Trophoblast cell (in vitro differentiated cells and primary cell): ENCODE results near the gene KIF1B.
A peak's percentile ranks its signal among the peaks of the same experiment; 100 is the strongest.

Experiments used
- DNase-seq, 2 donors: peaks; one replicate each; pipeline ENCODE4 v3.0.0-alpha.2; 2016
- H2AFZ ChIP-seq: 2 replicates; pipeline ENCODE4 v1.6.1; 2013; ENCODE audit warnings: low read length, moderate library complexity, mild to moderate bottlenecking; ENCODE audit not compliant: insufficient read depth, poor library complexity
- H2AK5ac ChIP-seq: 2 replicates; pipeline ENCODE4 v1.6.1; 2013; ENCODE audit warnings: mild to moderate bottlenecking, low read length
- H2BK120ac ChIP-seq: 2 replicates; pipeline ENCODE4 v1.6.1; 2013; ENCODE audit warnings: low read length, mild to moderate bottlenecking, moderate library complexity; ENCODE audit not compliant: insufficient read depth, poor library complexity
- H2BK12ac ChIP-seq: 2 replicates; pipeline ENCODE4 v1.6.1; 2013; ENCODE audit warnings: mild to moderate bottlenecking, low read length, moderate library complexity
- H2BK5ac ChIP-seq: 2 replicates; pipeline ENCODE4 v1.6.1; 2013; ENCODE audit warnings: low read length, low read depth, moderate library complexity, mild to moderate bottlenecking; ENCODE audit not compliant: poor library complexity
- H3K14ac ChIP-seq: 2 replicates; pipeline ENCODE4 v1.6.1; 2013; ENCODE audit warnings: mild to moderate bottlenecking, low read length
- H3K18ac ChIP-seq: 2 replicates; pipeline ENCODE4 v1.6.1; 2013; ENCODE audit warnings: mild to moderate bottlenecking, low read length
- H3K23ac ChIP-seq: 2 replicates; pipeline ENCODE4 v1.6.1; 2013; ENCODE audit warnings: low read length
- H3K27ac ChIP-seq: 2 replicates; pipeline ENCODE4 v1.5.1; 2013; ENCODE audit warnings: low read depth, mild to moderate bottlenecking, inconsistent platforms, low read length, moderate library complexity
- H3K27me3 ChIP-seq: 2 replicates; pipeline ENCODE4 v1.6.1; 2013; ENCODE audit warnings: inconsistent platforms, mild to moderate bottlenecking, low read length, moderate library complexity; ENCODE audit not compliant: insufficient read depth
- H3K36me3 ChIP-seq, 2 experiments: 1 replicate in 1 of 2; 2 replicates in 1 of 2; pipeline ENCODE4 v1.6.1; 2013; ENCODE audit warnings: low read length in 2 of 2, mild to moderate bottlenecking in 2 of 2, moderate library complexity in 1 of 2; ENCODE audit not compliant: insufficient read depth in 2 of 2, control insufficient read depth in 1 of 2
- H3K4ac ChIP-seq: 2 replicates; pipeline ENCODE4 v1.6.1; 2013; ENCODE audit warnings: low read depth, mild to moderate bottlenecking, low read length, moderate library complexity
- H3K4me1 ChIP-seq, 2 experiments: 1 replicate in 1 of 2; 2 replicates in 1 of 2; pipeline ENCODE4 v1.6.1; 2013; ENCODE audit warnings: low read length in 2 of 2, mild to moderate bottlenecking in 2 of 2, moderate library complexity in 1 of 2; ENCODE audit not compliant: insufficient read depth in 2 of 2, control insufficient read depth in 1 of 2
- H3K4me2 ChIP-seq: 2 replicates; pipeline ENCODE4 v1.6.1; 2013; ENCODE audit warnings: inconsistent platforms, mild to moderate bottlenecking, low read length, moderate library complexity
- H3K4me3 ChIP-seq: 2 replicates; pipeline ENCODE4 v1.5.1; 2013; ENCODE audit warnings: mild to moderate bottlenecking, low read depth, low read length, inconsistent platforms
- H3K79me1 ChIP-seq: one replicate; pipeline ENCODE4 v1.6.1; 2013; ENCODE audit warnings: low read length
- H3K79me2 ChIP-seq: 2 replicates; pipeline ENCODE4 v1.6.1; 2013; ENCODE audit warnings: low read length, mild to moderate bottlenecking; ENCODE audit not compliant: control insufficient read depth, insufficient read depth, poor library complexity
- H3K9ac ChIP-seq: 2 replicates; pipeline ENCODE4 v1.6.1; 2013; ENCODE audit warnings: mild to moderate bottlenecking, low read length
- H3K9me3 ChIP-seq: 2 replicates; pipeline ENCODE4 v1.6.1; 2013; ENCODE audit warnings: low read depth, mild to moderate bottlenecking, control low read depth, inconsistent platforms, low read length; ENCODE audit not compliant: insufficient read depth
- H4K12ac ChIP-seq: 2 replicates; pipeline ENCODE4 v1.6.1; 2013; ENCODE audit warnings: low read depth, mild to moderate bottlenecking, low read length, moderate library complexity
- H4K8ac ChIP-seq: 2 replicates; pipeline ENCODE4 v1.6.1; 2013; ENCODE audit warnings: low read depth, mild to moderate bottlenecking, low read length, moderate library complexity
- H4K91ac ChIP-seq: one replicate; pipeline ENCODE4 v1.6.1; 2013; ENCODE audit warnings: low read depth, mild to moderate bottlenecking, low read length, moderate library complexity
- WGBS: extraction: QIAGEN DNeasy Blood & Tissue Kit; methylation state at CpG from one replicate; pipeline ENCODE4 v1.1.7; 2013; ENCODE audit warnings: missing lambda C conversion rate; ENCODE audit not compliant: insufficient read length, insufficient coverage; ENCODE audit errors: extremely low coverage; 5-methylcytosine and 5-hydroxymethylcytosine counted together

KIF1B gene

GRCh38 chr1:10325521-10325920, 115.2 kb downstream of the KIF1B start:
- no peak overlapping the region for H3K14ac ChIP-seq

GRCh38 chr1:10326251-10326650, 115.9 kb downstream of the KIF1B start:
- no peak for DNase-seq

More at GRCh38 chr1:10325521-10325920, 115.2 kb downstream of the KIF1B start:
- H4K8ac ChIP-seq, result no peak overlapping the region
- no peaks in the 10 kb centered on the region for H3K79me2 ChIP-seq
- no peaks in the 10 kb centered on the region for H3K27me3 ChIP-seq
- no peak overlapping the region for H3K23ac ChIP-seq
- H2BK12ac ChIP-seq, result no peak overlapping the region
- no peak overlapping the region for H2AK5ac ChIP-seq
- H3K79me1 ChIP-seq, result no peaks in the 10 kb centered on the region
- H2BK5ac ChIP-seq, result no peak overlapping the region
- no peak overlapping the region for H2BK120ac ChIP-seq
- H3K4me1 ChIP-seq, result no peaks in the 10 kb centered on the region
- H3K36me3 ChIP-seq, result peaks cover 15 to 18% of the 10 kb centered on the region in 2 experiments
- no peak overlapping the region for H4K12ac ChIP-seq
- H3K9ac ChIP-seq, result no peak overlapping the region
- no peak overlapping the region for H2AFZ ChIP-seq
- H3K4me2 ChIP-seq, result no peak overlapping the region
- no CpG with 5 or more reads among the region's 3 CpGs for WGBS
- no peak for DNase-seq
- H3K9me3 ChIP-seq, result no peaks in the 10 kb centered on the region
- H3K4me3 ChIP-seq, result no peak overlapping the region
- H3K27ac ChIP-seq, result no peak overlapping the region
- H3K18ac ChIP-seq, result no peak overlapping the region
- H4K91ac ChIP-seq, result no peak overlapping the region
- no peak overlapping the region for H3K4ac ChIP-seq

GRCh38 chr1:10328180-10328963, 118.0 kb downstream of the KIF1B start:
- Histone ChIP-seq H3K9me3 (no peaks in the 10 kb centered on the region), H3K36me3 (peaks cover 9% of the 10 kb centered on the region in 2 experiments), H3K14ac (no peak overlapping the region), H3K4me2 (no peak overlapping the region), H3K23ac (no peak overlapping the region), H2BK5ac (no peak overlapping the region), H2BK12ac (no peak overlapping the region), H3K9ac (no peak overlapping the region), H3K79me1 (no peaks in the 10 kb centered on the region), H2AFZ (no peak overlapping the region), H3K18ac (no peak overlapping the region), H3K27ac (no peak overlapping the region), H4K91ac (no peak overlapping the region), H2AK5ac (no peak overlapping the region), H3K79me2 (no peaks in the 10 kb centered on the region), H2BK120ac (no peak overlapping the region), H3K4me1 (no peaks in the 10 kb centered on the region), H3K4me3 (no peak overlapping the region), H3K27me3 (no peaks in the 10 kb centered on the region), H3K4ac (no peak overlapping the region), H4K8ac (no peak overlapping the region), H4K12ac (no peak overlapping the region)
- WGBS, result no CpG with 5 or more reads among the region's 6 CpGs
- DNase-seq, result no peak

More at GRCh38 chr1:10326251-10326650, 115.9 kb downstream of the KIF1B start:
- Histone ChIP-seq H2AFZ (no peak overlapping the region), H3K9me3 (no peaks in the 10 kb centered on the region), H4K12ac (no peak overlapping the region), H2BK5ac (no peak overlapping the region), H3K79me2 (no peaks in the 10 kb centered on the region), H3K4me1 (no peaks in the 10 kb centered on the region), H3K14ac (no peak overlapping the region), H3K9ac (no peak overlapping the region), H3K27me3 (no peaks in the 10 kb centered on the region), H3K27ac (no peak overlapping the region), H4K91ac (no peak overlapping the region), H3K18ac (no peak overlapping the region), H3K36me3 (peaks cover 15% of the 10 kb centered on the region in 2 experiments), H2AK5ac (no peak overlapping the region), H3K4me3 (peak overlapping the region; percentile 5), H3K4me2 (no peak overlapping the region), H2BK12ac (no peak overlapping the region), H3K79me1 (no peaks in the 10 kb centered on the region), H4K8ac (no peak overlapping the region), H2BK120ac (no peak overlapping the region), H3K4ac (no peak overlapping the region), H3K23ac (no peak overlapping the region)
- no CpG with 5 or more reads among the region's 11 CpGs for WGBS

- H2AFZ ChIP-seq, result no peak overlapping the region
- H3K79me1 ChIP-seq, result peaks cover 4% of the 10 kb centered on the region
- no peak overlapping the region for H2BK5ac ChIP-seq
- H3K36me3 ChIP-seq, result peaks cover 13 to 25% of the 10 kb centered on the region in 2 experiments
- no peaks in the 10 kb centered on the region for H3K27me3 ChIP-seq
- no peak overlapping the region for H3K9ac ChIP-seq
- H4K12ac ChIP-seq, result no peak overlapping the region
- H2BK12ac ChIP-seq, result no peak overlapping the region
- no peak for DNase-seq
- no peak overlapping the region for H3K18ac ChIP-seq
- no peaks in the 10 kb centered on the region for H3K79me2 ChIP-seq
- no peak overlapping the region for H3K27ac ChIP-seq
- peaks cover 5 to 8% of the 10 kb centered on the region in 2 experiments for H3K4me1 ChIP-seq
- H3K4me3 ChIP-seq, result no peak overlapping the region
- H4K91ac ChIP-seq, result no peak overlapping the region
- H3K9me3 ChIP-seq, result no peaks in the 10 kb centered on the region
- no peak overlapping the region for H3K4me2 ChIP-seq
- no CpG with 5 or more reads among the region's 3 CpGs for WGBS
- no peak overlapping the region for H4K8ac ChIP-seq
- no peak overlapping the region for H3K23ac ChIP-seq
- no peak overlapping the region for H2AK5ac ChIP-seq
- no peak overlapping the region for H3K4ac ChIP-seq
- no peak overlapping the region for H2BK120ac ChIP-seq
- H3K14ac ChIP-seq, result no peak overlapping the region
Observed at GRCh38 chr1:10337436-10337835, 127.1 kb downstream of the KIF1B start.
